Skeletal muscle satellite cell (primary cell): ENCODE measurements around the gene DLL4.
"Not testable (repeated sequence)": the region's sequence is repeated elsewhere in the genome, so short reads cannot be mapped to it uniquely, and the experiment has no call there.

ENCODE experiments used
- H3K27me3 ChIP-seq: 2 replicates; pipeline ENCODE4 v1.7.0; 2013; ENCODE audit warnings: low read length; ENCODE audit not compliant: control insufficient read depth, insufficient read depth
- H3K36me3 ChIP-seq: 2 replicates; pipeline ENCODE4 v1.7.0; 2013; ENCODE audit warnings: mild to moderate bottlenecking, control low read depth, low read length; ENCODE audit not compliant: insufficient read depth
- H3K4me1 ChIP-seq: 2 replicates; pipeline ENCODE4 v1.7.0; 2013; ENCODE audit warnings: low read length; ENCODE audit not compliant: control insufficient read depth, insufficient read depth
- H3K4me2 ChIP-seq: 2 replicates; pipeline ENCODE4 v1.7.0; 2013; ENCODE audit warnings: mild to moderate bottlenecking, low read length
- H3K4me3 ChIP-seq: 2 replicates; pipeline ENCODE4 v1.7.0; 2013; ENCODE audit warnings: low read length
- H3K9ac ChIP-seq: 2 replicates; pipeline ENCODE4 v1.7.0; 2013; ENCODE audit warnings: mild to moderate bottlenecking, low read depth, low read length, moderate library complexity
- H3K9me3 ChIP-seq: replicated peaks from 2 replicates; pipeline ENCODE4 v1.7.0; 2013; ENCODE audit warnings: mild to moderate bottlenecking, control low read depth, low read length

Gene DLL4

DNA sequence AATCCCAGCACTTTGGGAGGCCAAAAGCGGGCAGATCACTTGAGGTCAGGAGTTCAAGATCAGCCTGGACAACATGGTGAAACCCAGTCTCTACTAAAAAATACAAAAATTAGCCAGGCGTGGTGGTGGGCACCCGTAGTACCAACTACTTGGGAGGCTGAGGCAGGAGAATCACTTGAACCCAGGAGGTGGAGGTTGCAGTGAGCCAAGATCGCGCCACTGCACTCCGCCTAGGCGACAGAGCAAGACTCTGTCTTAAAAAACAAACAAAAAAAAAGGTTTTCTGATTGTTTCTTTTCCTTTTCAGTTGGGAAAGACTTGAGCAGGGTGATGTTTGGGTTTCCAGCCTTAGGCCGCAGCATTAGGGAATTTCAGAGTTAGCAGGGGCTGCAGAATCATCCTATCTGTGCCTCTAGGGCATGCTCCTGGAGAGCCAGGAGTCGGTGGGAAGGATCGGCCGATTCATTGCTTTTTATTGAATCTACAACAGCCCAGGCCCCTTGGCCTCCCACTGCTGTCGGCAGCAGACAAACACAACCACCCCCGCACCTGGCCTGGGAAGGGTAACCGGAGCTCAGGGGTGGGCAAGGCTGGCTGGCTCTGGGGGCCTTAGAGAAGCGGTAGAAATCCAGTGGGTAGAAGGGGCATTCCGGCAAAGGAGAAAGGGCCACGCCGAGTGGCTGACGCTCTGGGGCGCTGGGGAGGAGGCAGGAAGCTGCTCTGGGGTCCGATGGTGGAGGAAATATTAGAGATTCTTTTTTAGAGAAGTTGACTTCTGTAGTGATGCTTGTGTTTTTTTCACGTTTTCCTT lies 30.4 kb downstream of the DLL4 start:
- H3K27me3 ChIP-seq = peaks cover 3% of the 10 kb centered on the region
- H3K4me3 ChIP-seq = no peak overlapping the region
- H3K4me2 ChIP-seq = no peak overlapping the region

GRCh38 chr15:40960151-40960885 lies 31.2 kb downstream of the DLL4 start:
- Histone ChIP-seq H3K9ac (no peak overlapping the region), H3K36me3 (no peaks in the 10 kb centered on the region), H3K4me1 (peaks cover 6% of the 10 kb centered on the region), H3K9me3 (no peaks in the 10 kb centered on the region), H3K4me2 (no peak overlapping the region), H3K27me3 (peaks cover 4% of the 10 kb centered on the region), H3K4me3 (no peak overlapping the region)

More for the DNA sequence above, 30.4 kb downstream of the DLL4 start:
- H3K4me1 ChIP-seq = peaks cover 6% of the 10 kb centered on the region
- H3K9me3 ChIP-seq = no peaks in the 10 kb centered on the region
- H3K9ac ChIP-seq = no peak overlapping the region
- no peaks in the 10 kb centered on the region for H3K36me3 ChIP-seq

DNA sequence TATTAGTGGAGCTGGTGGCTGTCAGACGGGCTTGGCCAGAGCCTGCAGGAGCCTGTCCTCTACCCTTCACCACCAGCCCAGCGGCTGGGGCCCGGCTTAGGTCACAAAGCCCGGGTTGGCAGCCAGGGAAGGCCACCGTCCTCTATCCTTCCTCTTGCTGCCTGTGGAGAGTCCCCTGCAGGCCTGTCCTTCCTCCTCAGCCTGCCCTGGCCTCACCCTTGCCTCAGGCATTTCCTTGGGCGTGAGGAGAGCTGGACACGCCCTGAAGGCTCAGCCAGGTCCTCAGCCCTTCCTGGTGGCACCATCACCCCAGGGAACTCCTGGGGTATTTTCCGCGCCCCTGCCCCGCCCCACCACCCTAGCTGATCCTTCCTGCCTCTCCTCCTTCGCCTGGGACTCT lies 31.8 kb downstream of the DLL4 start:
- Histone ChIP-seq H3K9ac (no peak overlapping the region), H3K4me2 (no peak overlapping the region), H3K9me3 (no peaks in the 10 kb centered on the region), H3K36me3 (no peaks in the 10 kb centered on the region), H3K27me3 (peaks cover 4% of the 10 kb centered on the region), H3K4me1 (peaks cover 6% of the 10 kb centered on the region), H3K4me3 (no peak overlapping the region)

- not testable (repeated sequence) for H3K27me3 ChIP-seq
These were observed 32.6 kb downstream of the DLL4 start for GRCh38 chr15:40961740-40962139.

DNA sequence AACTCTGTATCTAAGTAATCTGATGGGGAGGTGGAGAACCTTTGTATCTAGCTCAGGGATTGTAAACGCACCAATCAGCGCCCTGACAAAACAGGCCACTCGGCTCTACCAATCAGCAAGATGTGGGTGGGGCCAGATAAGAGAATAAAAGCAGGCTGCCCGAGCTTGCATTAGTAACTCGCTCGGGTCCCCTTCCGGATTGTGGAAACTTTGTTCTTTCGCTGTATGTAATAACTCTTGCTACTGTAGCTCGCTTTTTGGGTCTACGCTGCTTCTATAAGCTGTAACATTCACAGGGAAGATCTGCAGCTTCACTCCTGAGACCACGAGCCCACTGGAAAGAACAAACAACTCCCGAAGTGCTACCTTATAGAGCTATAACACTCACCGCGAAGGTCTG lies 33.2 kb downstream of the DLL4 start:
- not testable (repeated sequence) for H3K9ac ChIP-seq, H3K27me3 ChIP-seq, H3K9me3 ChIP-seq, H3K4me3 ChIP-seq, H3K4me2 ChIP-seq, H3K4me1 ChIP-seq, H3K36me3 ChIP-seq

More at GRCh38 chr15:40961740-40962139, 32.6 kb downstream of the DLL4 start:
- not testable (repeated sequence) for H3K4me1 ChIP-seq, H3K9me3 ChIP-seq, H3K4me2 ChIP-seq, H3K9ac ChIP-seq, H3K4me3 ChIP-seq, H3K36me3 ChIP-seq

DNA sequence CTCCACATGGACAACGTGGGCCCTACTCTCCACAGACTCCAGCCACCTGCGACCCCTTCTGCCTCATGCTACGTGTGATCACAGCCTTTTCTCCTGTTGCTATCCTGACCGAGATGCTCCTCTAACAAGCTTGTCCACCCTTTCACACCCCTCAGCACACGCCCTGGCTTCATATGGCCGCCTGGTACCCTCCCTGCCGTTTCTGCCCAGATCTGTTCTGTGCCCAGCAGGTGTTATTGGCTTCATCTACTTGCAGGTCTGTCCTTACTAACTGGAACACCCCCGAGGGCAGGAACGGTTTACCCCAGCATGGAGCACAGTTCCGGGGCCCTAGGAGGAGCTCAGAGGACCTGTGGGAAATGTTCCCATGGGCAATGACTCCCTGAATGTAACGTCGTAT lies 34.1 kb downstream of the DLL4 start:
- Histone ChIP-seq H3K27me3 (peaks cover 4% of the 10 kb centered on the region), H3K9me3 (no peaks in the 10 kb centered on the region), H3K4me3 (no peak overlapping the region), H3K4me2 (no peak overlapping the region), H3K36me3 (no peaks in the 10 kb centered on the region), H3K4me1 (no peaks in the 10 kb centered on the region), H3K9ac (no peak overlapping the region)

GRCh38 chr15:40964006-40964405 lies 34.9 kb downstream of the DLL4 start:
- Histone ChIP-seq H3K36me3 (no peaks in the 10 kb centered on the region), H3K9ac (no peak overlapping the region), H3K4me2 (no peak overlapping the region), H3K4me3 (no peak overlapping the region), H3K4me1 (no peaks in the 10 kb centered on the region), H3K27me3 (peaks cover 4% of the 10 kb centered on the region), H3K9me3 (no peaks in the 10 kb centered on the region)

- Histone ChIP-seq H3K9me3 (no peaks in the 10 kb centered on the region), H3K4me2 (no peak overlapping the region), H3K4me3 (no peak overlapping the region), H3K9ac (no peak overlapping the region), H3K36me3 (no peaks in the 10 kb centered on the region), H3K4me1 (no peaks in the 10 kb centered on the region), H3K27me3 (peaks cover 4% of the 10 kb centered on the region)
These were observed 35.5 kb downstream of the DLL4 start for GRCh38 chr15:40964634-40965033.

DNA sequence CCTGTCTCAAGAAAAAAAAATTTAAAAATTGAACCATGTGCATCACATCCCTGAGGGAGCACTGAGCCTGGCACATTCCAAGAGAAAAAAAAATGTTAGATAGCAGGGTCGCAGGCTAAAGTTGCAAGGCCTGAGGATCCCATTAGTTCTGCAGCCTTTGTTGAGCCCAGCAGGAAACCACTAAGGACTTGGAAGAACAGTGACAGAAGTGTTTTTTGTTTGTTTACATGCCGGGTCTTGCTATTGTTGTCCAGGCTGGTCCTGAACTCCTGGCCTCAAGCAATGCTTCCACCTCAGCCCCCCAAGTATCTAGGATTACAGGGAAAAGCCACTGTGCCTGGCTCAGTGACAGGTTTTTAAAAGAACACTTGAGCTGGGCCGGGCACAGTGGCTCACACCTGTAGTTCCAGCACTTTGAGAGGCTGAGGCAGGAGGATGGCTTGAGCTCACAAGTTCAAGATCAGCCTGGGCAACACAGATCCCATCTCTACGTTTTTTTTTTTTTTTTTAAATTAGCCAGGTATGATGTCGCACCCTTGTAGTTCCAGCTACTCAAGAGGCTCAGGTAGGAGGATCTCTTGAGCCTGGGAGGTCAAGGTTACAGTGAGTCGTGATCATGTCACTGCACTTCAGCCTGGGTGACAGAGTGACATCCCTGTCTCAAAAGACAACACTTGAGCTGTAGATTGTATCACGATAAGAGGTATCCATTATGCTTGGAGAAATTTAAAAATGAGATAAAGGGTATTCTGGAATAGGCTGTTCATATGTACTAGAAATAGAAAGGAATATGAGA lies 39.3 kb downstream of the DLL4 start:
- Histone ChIP-seq H3K4me3 (no peak overlapping the region), H3K4me1 (peaks cover 16% of the 10 kb centered on the region), H3K36me3 (no peaks in the 10 kb centered on the region), H3K4me2 (no peak overlapping the region), H3K27me3 (peaks cover 4% of the 10 kb centered on the region), H3K9ac (no peak overlapping the region), H3K9me3 (no peaks in the 10 kb centered on the region)

GRCh38 chr15:40969363-40969762 lies 40.2 kb downstream of the DLL4 start:
- Histone ChIP-seq H3K36me3 (no peaks in the 10 kb centered on the region), H3K9me3 (no peaks in the 10 kb centered on the region), H3K4me3 (no peak overlapping the region), H3K4me2 (no peak overlapping the region), H3K9ac (no peak overlapping the region), H3K4me1 (peaks cover 16% of the 10 kb centered on the region), H3K27me3 (peaks cover 3% of the 10 kb centered on the region)

GRCh38 chr15:40974879-40975278 lies 45.7 kb downstream of the DLL4 start:
- no peak overlapping the region for H3K4me2 ChIP-seq
- H3K9me3 ChIP-seq = no peaks in the 10 kb centered on the region
- H3K4me1 ChIP-seq = peaks cover 16% of the 10 kb centered on the region
- H3K4me3 ChIP-seq = no peak overlapping the region
- H3K36me3 ChIP-seq = peaks cover 40% of the 10 kb centered on the region
- no peak overlapping the region for H3K9ac ChIP-seq
- H3K27me3 ChIP-seq = no peaks in the 10 kb centered on the region
